Spleen (tissue), 11 donors: ENCODE results near the gene CKM. TPM values are rescaled to one million over a fixed set of nuclear protein-coding genes. Genes with fewer than 3 reads are reported as not detected.

Experiments used
- DNase-seq: peaks from one replicate; pipeline ENCODE4 v3.0.0-alpha.2; 2020
- H3K27ac ChIP-seq, 8 donors: fragments of 200-600 bp; sonication (generic) in 7 of 8; 1 replicate in 4 of 8; 2 replicates in 4 of 8; pipeline versions ENCODE4 v1.5.0 to v1.8.0; 2016 to 2021; ENCODE audit warnings: inconsistent platforms in 4 of 8, mild to moderate bottlenecking in 4 of 8, moderate library complexity in 1 of 8
- H3K27me3 ChIP-seq, 7 donors: fragments of 200-600 bp; sonication (generic) in 6 of 7; replicated peaks in 1 of 7; 1 replicate in 4 of 7; 2 replicates in 3 of 7; pipeline versions ENCODE4 v1.5.0 to v1.8.0; 2016 to 2021; ENCODE audit warnings: inconsistent platforms in 3 of 7, mild to moderate bottlenecking in 1 of 7
- H3K36me3 ChIP-seq, 6 donors: fragments of 200-600 bp; sonication (generic) in 5 of 6; 1 replicate in 4 of 6; 2 replicates in 2 of 6; pipeline versions ENCODE4 v1.5.0 to v1.8.0; 2016 to 2021; ENCODE audit warnings: inconsistent platforms in 2 of 6
- H3K4me1 ChIP-seq, 6 donors: fragments of 200-600 bp; sonication (generic) in 5 of 6; 1 replicate in 3 of 6; 2 replicates in 3 of 6; pipeline versions ENCODE4 v1.5.0 to v1.8.0; 2016 to 2021; ENCODE audit warnings: inconsistent platforms in 3 of 6
- H3K4me3 ChIP-seq, 8 donors: fragments of 200-600 bp; sonication (generic) in 7 of 8; 1 replicate in 4 of 8; 2 replicates in 4 of 8; pipeline versions ENCODE4 v1.5.0 to v1.8.0; 2016 to 2021; ENCODE audit warnings: inconsistent platforms in 4 of 8, mild to moderate bottlenecking in 4 of 8, moderate library complexity in 2 of 8
- H3K9me3 ChIP-seq, 8 donors: fragments of 200-600 bp; sonication (generic) in 7 of 8; 1 replicate in 4 of 8; 2 replicates in 4 of 8; pipeline versions ENCODE4 v1.5.0 to v1.8.0; 2016 to 2021; ENCODE audit warnings: inconsistent platforms in 4 of 8
- POLR2A ChIP-seq, 3 donors: fragments of 450-650 bp; IDR thresholded peaks; one replicate each; pipeline ENCODE4 v1.5.1; 2017; ENCODE audit warnings: antibody characterized with exemption in 3 of 3, mild to moderate bottlenecking in 1 of 3
- POLR2AphosphoS5 ChIP-seq, 3 donors: sonication (generic); formaldehyde crosslinking; IDR thresholded peaks; one replicate each; pipeline ENCODE4 v1.5.1; 2017; ENCODE audit warnings: antibody characterized with exemption in 3 of 3
- WGBS, 5 donors: extraction: QIAGEN DNeasy Blood & Tissue Kit in 3 of 5; methylation state at CpG; one replicate each; pipeline versions ENCODE4 v1.1.5 to v1.1.7; 2013 to 2018; 5-methylcytosine and 5-hydroxymethylcytosine counted together
- intact Hi-C: fragments of 100-400 bp; cut with DNase I; formaldehyde crosslinking; loops from one replicate; pipeline ENCODE4 v1.15.0; 2023; ENCODE audit warnings: low total_unique reads
- polyA plus RNA-seq, 3 donors: library from polyadenylated mRNA; stranded (reverse); fragments of 200-250 nt; gene quantifications; one replicate each; pipeline ENCODE4 v1.2.1, GENCODE V29; 2013
- total RNA-seq, 7 donors: library from RNA; depleted of rRNA in 3 of 7; stranded (reverse); fragments of >200 nt in 3 of 7; fragmentation: NEBNext Ultra II Directional in 4 of 7; extraction: Animal tissue kit (Norgen Biotek cat#: 25700) in 4 of 7; gene quantifications; one replicate each; pipeline versions ENCODE4 v1.1.0 to v1.2.1, GENCODE V29; 2016 to 2021
- TF ChIP-seq, protein P1 (sequence below), 11 experiments: fragments of 200-600 bp in 7 of 11; fragments of 450-650 bp in 4 of 11; sonication (generic) in 4 of 11; IDR thresholded peaks in 8 of 11; conservative IDR thresholded peaks in 3 of 11; 1 replicate in 7 of 11; 2 replicates in 4 of 11; pipeline versions ENCODE4 v1.4.0 to v1.8.0; 2016 to 2021; ENCODE audit warnings: antibody characterized with exemption in 11 of 11, inconsistent platforms in 4 of 11, mild to moderate bottlenecking in 1 of 11
- donor health status: healthy with polysubstance abuse.
- donor health status: DM: no; HTN: no; CAD: no; lungs with moderate emphysema.
- donor health status: DM: no; HTN: no; CAD: no.
- donor health status: Bipolar disorder and iron deficiency.
- donor health status: healthy.
- donor health status: DM: no; HTN: no; CAD: no.
- donor health status: DM: yes; HTN: yes; CAD: no.

The CKM gene
- total and polyA plus RNA-seq, 10 donors: 0.29 to 4.4 (median 0.62) TPM; not detected in 6

- peaks cover 0 to 6% (median 0%) of the 10 kb centered on the region in 8 donors for H3K9me3 ChIP-seq
- no peak overlapping the region for H3K4me3 ChIP-seq
- WGBS, 5 donors: 83 to 98% (median 95%) methylated on average over 4 to 5 of the region's 5 CpGs
- no peak for DNase-seq
- no peak overlapping the region for H3K27ac ChIP-seq
- H3K4me1 ChIP-seq: no peaks in the 10 kb centered on the region
- TF ChIP-seq POLR2AphosphoS5 (IDR thresholded peaks at IDR 0.05): no peak
- H3K27me3 ChIP-seq: no peaks in the 10 kb centered on the region
- H3K36me3 ChIP-seq: peaks cover 0 to 98% (median 24%) of the 10 kb centered on the region in 6 donors
- intact Hi-C loops: no loop called here
These were observed 24.4 kb downstream of the CKM start for GRCh38 chr19:45298264-45298663.

DNA sequence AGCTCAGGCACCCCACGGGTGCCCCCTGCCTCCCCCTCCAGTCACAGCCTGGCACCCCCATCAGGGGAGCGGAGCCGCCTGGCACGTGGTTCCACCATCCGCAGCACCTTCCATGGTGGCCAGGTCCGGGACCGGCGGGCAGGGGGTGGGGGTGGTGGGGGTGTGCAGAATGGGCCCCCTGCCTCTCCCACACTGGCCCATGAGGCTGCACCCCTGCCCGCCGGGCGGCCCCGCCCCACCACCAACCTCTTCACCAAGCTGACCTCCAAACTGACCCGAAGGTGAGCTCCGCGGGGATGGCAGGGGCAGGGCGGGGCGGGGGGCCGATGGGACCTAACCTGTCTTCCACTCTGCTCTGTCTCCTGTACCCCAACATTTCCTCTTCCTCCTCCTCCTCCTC is 25.0 kb downstream of the CKM start:
- 92 to 97% (median 92%) methylated on average over 4 to 18 of the region's 18 CpGs for WGBS, 5 donors
- Histone ChIP-seq H3K4me1 (no peaks in the 10 kb centered on the region), H3K9me3 (peaks cover 0 to 12% (median 5%) of the 10 kb centered on the region in 8 donors), H3K36me3 (peaks cover 0 to 99% (median 23%) of the 10 kb centered on the region in 6 donors), H3K4me3 (no peak overlapping the region), H3K27me3 (no peaks in the 10 kb centered on the region), H3K27ac (no peak overlapping the region)
- intact Hi-C loops: no loop called here
- TF ChIP-seq, protein P1, sequence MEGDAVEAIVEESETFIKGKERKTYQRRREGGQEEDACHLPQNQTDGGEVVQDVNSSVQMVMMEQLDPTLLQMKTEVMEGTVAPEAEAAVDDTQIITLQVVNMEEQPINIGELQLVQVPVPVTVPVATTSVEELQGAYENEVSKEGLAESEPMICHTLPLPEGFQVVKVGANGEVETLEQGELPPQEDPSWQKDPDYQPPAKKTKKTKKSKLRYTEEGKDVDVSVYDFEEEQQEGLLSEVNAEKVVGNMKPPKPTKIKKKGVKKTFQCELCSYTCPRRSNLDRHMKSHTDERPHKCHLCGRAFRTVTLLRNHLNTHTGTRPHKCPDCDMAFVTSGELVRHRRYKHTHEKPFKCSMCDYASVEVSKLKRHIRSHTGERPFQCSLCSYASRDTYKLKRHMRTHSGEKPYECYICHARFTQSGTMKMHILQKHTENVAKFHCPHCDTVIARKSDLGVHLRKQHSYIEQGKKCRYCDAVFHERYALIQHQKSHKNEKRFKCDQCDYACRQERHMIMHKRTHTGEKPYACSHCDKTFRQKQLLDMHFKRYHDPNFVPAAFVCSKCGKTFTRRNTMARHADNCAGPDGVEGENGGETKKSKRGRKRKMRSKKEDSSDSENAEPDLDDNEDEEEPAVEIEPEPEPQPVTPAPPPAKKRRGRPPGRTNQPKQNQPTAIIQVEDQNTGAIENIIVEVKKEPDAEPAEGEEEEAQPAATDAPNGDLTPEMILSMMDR (IDR thresholded peaks at IDR 0.05 in 8 of 11, conservative IDR thresholded peaks at IDR 0.05 in 3 of 11): no peak
- TF ChIP-seq POLR2AphosphoS5 (IDR thresholded peaks at IDR 0.05): no peak
- no peak for TF ChIP-seq POLR2A (IDR thresholded peaks at IDR 0.05)
- DNase-seq: no peak

- DNase-seq: no peak
- H3K27ac ChIP-seq: peak overlapping the region in 1 of 8 donors; percentile 56
- H3K27me3 ChIP-seq: no peaks in the 10 kb centered on the region
- 69 to 92% (median 81%) methylated on average over 4 of the region's 4 CpGs for WGBS, 5 donors
- no peak overlapping the region for H3K4me3 ChIP-seq
- peaks cover 0 to 15% (median 7%) of the 10 kb centered on the region in 8 donors for H3K9me3 ChIP-seq
- no peaks in the 10 kb centered on the region for H3K4me1 ChIP-seq
- TF ChIP-seq, protein P1 (IDR thresholded peaks at IDR 0.05 in 8 of 11, conservative IDR thresholded peaks at IDR 0.05 in 3 of 11): no peak
- TF ChIP-seq POLR2A (IDR thresholded peaks at IDR 0.05) (no peak), POLR2AphosphoS5 (IDR thresholded peaks at IDR 0.05) (no peak)
- H3K36me3 ChIP-seq: peaks cover 0 to 99% (median 27%) of the 10 kb centered on the region in 6 donors
- intact Hi-C loops: no loop called here
These were observed 26.3 kb downstream of the CKM start for GRCh38 chr19:45296355-45296754.

DNA sequence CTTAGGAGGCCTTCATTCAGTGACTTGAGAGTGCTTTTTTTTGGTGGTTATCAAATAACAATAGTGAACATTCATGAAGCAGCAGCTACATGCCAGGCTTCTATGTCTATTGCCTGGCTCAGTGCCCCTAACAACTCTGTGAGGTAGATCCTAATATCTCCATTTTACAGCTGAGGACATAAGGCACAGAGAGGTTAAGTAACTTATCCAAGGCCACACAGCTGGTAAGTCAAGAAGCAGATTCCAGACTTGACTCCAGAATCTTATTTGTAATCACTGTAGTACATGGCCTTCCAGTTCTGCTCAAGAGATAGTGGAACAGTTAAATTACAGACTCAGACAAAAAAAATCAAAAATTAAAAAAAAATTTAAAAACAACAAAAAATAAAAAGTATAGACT is 26.8 kb downstream of the CKM start:
- no peak for TF ChIP-seq POLR2A (IDR thresholded peaks at IDR 0.05)
- TF ChIP-seq, protein P1 (IDR thresholded peaks at IDR 0.05 in 8 of 11, conservative IDR thresholded peaks at IDR 0.05 in 3 of 11): no peak
- TF ChIP-seq POLR2AphosphoS5 (IDR thresholded peaks at IDR 0.05): no peak
- DNase-seq: no peak
- intact Hi-C loops: no loop called here
- no peak overlapping the region for H3K4me3 ChIP-seq
- peaks cover 0 to 99% (median 30%) of the 10 kb centered on the region in 6 donors for H3K36me3 ChIP-seq
- no peaks in the 10 kb centered on the region for H3K4me1 ChIP-seq
- H3K27me3 ChIP-seq: no peaks in the 10 kb centered on the region
- H3K9me3 ChIP-seq: peaks cover 0 to 15% (median 7%) of the 10 kb centered on the region in 8 donors
- peak overlapping the region in 1 of 8 donors; percentile 56 for H3K27ac ChIP-seq
